ENCODE results near the gene IL13RA1.
"Not testable (repeated sequence)": the region's sequence is repeated elsewhere in the genome, so short reads cannot be mapped to it uniquely, and the experiment has no call there.

Gene IL13RA1

DNA sequence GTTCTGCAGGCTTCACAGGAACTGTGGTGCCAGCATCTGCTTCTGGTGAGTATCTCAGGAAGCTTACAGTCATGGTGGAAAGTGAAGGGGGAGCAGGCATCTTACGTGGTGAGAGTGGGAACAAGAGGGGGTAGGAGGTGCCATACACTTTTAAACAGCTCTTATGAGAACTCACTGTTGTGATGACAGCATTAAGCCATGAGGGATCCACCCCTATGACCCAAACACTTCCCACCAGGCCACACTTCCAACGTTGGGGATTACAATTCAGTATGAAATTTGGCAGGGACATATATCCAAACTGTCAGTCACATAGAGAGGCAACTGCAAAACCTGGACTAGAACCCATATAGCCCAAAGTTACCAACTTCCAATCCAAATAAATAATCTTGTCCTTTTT, 53.1 kb downstream of the IL13RA1 start:
- Mint-ChIP-seq H3K4me3 (no peak overlapping the region), H3K27ac (no peak overlapping the region), H3K9me3 (no peaks in the 10 kb centered on the region), H3K27me3 (peaks cover 5% of the 10 kb centered on the region), H3K4me1 (no peaks in the 10 kb centered on the region), H3K36me3 (no peaks in the 10 kb centered on the region)
- CTCF ChIA-PET, result no interaction called here
- no peak for DNase-seq

DNA sequence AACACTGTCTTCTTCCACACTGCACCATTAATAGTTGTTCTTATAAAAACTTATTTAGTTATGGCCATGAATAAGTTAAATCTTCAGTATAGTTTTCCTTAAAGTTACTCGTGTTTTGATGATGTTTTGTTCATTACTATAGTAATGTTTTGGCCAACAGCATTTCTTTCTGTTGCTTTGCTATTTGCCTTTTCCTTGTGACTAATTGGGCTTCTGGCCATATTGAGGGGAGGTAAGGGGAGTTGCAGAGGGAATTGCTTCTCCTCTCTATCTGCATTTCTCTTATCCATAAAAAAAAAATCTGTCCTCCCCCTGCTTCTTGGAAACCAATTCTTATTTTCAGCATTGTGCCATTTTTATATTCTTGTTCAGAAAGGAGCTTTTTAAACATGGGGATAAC, 53.5 kb downstream of the IL13RA1 start:
- Mint-ChIP-seq H3K4me1 (no peaks in the 10 kb centered on the region), H3K27me3 (peaks cover 5% of the 10 kb centered on the region), H3K9me3 (no peaks in the 10 kb centered on the region), H3K36me3 (no peaks in the 10 kb centered on the region), H3K27ac (no peak overlapping the region), H3K4me3 (no peak overlapping the region)
- CTCF ChIA-PET, result no interaction called here
- DNase-seq, result no peak

DNA sequence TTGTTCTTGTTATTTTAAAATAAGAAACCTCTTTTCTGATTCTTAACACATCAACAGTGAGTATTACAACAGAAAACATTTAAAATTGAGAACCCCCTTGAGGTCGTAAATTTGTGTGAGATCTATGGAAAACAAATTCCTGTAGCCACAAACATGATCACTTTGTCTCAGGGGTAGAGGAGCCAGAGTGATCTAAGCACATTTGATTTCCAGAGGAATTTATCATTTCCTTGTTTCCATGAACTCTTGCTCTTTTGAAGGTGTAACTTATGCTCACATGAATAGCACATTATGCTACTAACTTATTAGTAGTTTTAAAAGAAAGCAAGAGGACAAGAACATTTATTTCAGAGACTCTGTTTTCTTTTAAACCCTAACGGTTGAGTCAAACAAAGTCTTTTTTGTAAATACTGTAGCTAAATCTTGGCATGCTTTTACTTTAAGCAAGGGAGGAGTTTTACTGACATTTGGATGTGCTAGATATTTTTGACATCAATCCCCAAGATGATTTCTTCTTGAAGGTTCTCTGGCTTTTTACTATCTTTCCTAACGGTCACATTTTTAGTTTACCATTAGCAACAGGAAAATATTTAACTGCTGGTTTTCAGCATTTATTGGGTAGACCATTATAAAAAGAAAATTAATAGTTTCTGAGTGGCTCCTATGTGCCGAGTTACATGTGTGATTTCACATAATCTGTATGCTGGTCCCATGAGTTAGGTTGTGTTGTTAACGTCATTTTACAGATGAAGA, 68.3 kb downstream of the IL13RA1 start:
- H3K36me3 Mint-ChIP-seq, result no peaks in the 10 kb centered on the region
- no peaks in the 10 kb centered on the region for H3K9me3 Mint-ChIP-seq
- no peak for DNase-seq
- no peak overlapping the region for H3K27ac Mint-ChIP-seq
- peaks cover 4% of the 10 kb centered on the region for H3K27me3 Mint-ChIP-seq
- no peak overlapping the region for H3K4me3 Mint-ChIP-seq
- CTCF ChIA-PET, result no interaction called here
- no peaks in the 10 kb centered on the region for H3K4me1 Mint-ChIP-seq

DNA sequence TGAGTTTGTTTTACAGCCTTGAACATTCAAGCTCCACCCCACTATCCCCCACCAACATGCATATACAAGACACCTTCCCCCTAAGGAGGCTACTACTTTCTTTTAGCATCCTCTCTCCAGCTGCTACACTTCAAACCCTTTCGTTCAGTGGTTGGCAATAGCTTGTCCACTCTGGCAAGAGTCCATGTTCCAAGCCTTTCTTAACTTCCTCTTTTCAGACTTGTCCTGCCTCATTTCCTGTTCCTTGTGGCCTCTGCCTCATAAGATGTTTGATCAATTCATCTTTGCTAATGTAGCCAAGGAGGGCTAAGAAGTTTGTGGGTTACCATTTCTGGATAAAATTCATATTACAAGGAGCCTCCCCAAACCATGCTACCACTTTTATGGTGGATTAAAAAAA, 75.5 kb downstream of the IL13RA1 start:
- Mint-ChIP-seq H3K9me3 (no peaks in the 10 kb centered on the region), H3K4me3 (no peak overlapping the region), H3K4me1 (no peaks in the 10 kb centered on the region), H3K27ac (no peak overlapping the region), H3K36me3 (no peaks in the 10 kb centered on the region), H3K27me3 (peaks cover 7% of the 10 kb centered on the region)
- no peak for DNase-seq
- CTCF ChIA-PET, result interaction anchor here (1.1 kb wide), 1 partner anchor 166 kb away, joined by 3 read pairs; no protein-coding TSS in a partner anchor

DNA sequence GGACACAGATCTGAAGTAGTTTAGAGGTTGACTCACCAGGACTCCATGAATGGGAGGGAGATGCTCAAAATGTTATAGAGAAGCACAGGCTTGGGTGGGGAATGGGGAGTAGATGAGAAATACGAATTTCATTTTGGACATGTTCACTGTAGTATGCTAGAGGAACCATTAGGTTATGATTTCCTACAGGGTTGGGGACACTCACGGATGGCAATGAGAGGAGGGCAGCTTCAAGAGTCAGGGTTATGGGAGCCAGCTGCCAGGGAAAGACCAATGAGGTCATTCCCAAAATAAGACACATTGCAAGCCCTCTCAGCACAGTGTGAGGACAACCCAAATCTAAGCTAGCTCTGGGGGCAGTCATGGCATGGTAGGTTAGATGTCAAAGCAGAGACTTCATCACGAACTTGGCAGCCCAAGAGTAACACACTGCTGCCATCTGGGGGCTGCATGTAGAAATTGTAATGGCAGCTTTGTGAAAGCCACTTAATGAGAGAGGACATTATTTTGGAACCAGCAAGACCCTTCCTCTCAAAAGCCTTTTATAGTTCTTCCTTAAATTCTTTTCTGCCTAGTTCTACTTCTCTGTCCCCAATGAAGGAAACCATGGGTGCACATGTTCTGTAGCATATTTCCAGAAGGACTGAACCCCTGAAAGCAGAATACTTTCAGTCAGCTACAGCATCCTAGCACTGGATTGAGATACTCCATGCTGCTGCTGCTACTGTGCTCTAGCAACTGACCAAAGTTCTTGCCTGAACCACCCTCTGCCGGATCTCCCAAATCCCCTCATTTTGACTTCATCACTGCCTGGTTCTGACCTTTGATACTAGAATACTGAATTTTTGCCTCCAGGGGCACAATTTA, 80.0 kb downstream of the IL13RA1 start:
- peaks cover 10% of the 10 kb centered on the region for H3K27me3 Mint-ChIP-seq
- no peak overlapping the region for H3K27ac Mint-ChIP-seq
- no peak overlapping the region for H3K4me3 Mint-ChIP-seq
- H3K9me3 Mint-ChIP-seq, result no peaks in the 10 kb centered on the region
- DNase-seq, result peak; percentile 36
- CTCF ChIA-PET, result interaction anchor here (0.6 to 1.2 kb wide), 5 partner anchors 44 to 348 kb away, joined by 3 to 5 read pairs (median 3); no protein-coding TSS in a partner anchor
- no peaks in the 10 kb centered on the region for H3K36me3 Mint-ChIP-seq
- no peaks in the 10 kb centered on the region for H3K4me1 Mint-ChIP-seq

DNA sequence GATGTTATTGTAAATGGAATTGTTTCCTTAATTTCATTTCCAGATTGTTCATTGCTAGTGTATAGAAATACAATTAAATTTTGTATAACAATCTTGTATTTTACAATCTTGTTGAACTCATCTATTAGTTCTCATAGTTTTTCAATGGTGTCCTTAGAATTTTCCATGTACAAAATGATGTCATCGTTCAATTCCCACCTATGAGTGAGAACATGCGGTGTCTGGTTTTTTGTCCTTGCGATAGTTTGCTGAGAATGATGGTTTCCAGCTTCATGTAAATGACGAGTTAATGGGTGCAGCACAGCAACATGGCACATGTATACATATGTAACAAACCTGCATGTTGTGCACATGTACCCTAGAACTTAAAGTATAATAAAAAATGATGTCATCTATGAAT, 89.9 kb downstream of the IL13RA1 start:
- DNase-seq, H3K4me1 Mint-ChIP-seq, H3K4me3 Mint-ChIP-seq, H3K36me3 Mint-ChIP-seq, H3K9me3 Mint-ChIP-seq, H3K27ac Mint-ChIP-seq, CTCF ChIA-PET: not testable (repeated sequence)
- H3K27me3 Mint-ChIP-seq, result peaks cover 17% of the 10 kb centered on the region

DNA sequence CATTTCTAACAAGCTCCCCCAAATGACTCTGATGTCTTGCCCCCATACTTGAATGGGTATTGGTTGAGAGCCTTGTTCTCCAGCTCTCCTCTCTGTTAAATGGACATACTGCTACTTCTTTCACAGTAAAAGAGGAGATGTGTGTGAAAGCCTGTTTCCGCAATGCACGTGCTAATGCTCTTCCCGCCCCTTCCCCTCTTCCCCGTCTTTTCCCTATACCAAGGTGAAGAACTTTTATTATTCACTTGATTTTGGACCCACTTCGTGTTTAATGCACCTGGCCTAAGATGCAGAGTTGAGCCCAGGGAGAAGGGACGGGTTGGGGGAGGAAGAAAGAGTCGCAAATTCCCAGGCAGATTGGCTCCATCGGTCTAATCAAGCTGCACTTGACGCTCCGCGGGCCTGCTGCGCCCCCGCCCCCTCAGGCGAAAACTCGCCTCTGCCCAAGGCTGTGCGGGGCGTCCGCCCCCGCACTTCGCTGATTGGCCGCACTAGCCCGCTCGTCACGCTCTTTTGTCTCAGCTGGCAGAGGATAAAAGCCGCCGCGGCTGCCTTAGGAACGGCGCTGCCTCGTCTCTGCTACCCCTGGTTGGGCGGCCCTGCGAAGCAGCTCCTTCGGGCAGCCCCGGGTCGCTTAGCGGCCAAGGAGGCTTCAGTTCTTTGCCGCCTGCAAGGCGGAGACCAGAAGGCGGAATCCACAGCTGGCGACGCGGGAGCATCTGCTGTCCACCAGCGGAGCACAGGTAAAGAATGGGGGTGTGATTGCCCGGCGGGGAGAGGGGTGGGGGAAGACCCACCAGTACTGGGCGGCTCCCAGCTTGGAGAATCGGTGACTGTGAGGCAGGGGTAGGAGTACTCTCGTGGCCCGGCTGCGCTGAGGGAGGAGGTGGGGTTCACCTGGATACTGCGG, 96.1 kb downstream of the IL13RA1 start, which contains the start of gene ZCCHC12:
TSS of gene ZCCHC12 (plus strand) at position 562 of the 910 bp plus-strand sequence. CDS start 1,421 bp downstream, outside the sequence.
- DNase-seq, result peak; percentile 51
- H3K36me3 Mint-ChIP-seq, result no peaks in the 10 kb centered on the region
- H3K27ac Mint-ChIP-seq, result no peak within 1 kb of the TSS
- peaks cover 10% of the 10 kb centered on the region for H3K4me1 Mint-ChIP-seq
- peak within 1 kb of the TSS; percentile 41 for H3K4me3 Mint-ChIP-seq
- H3K27me3 Mint-ChIP-seq, result peaks cover 74% of the 10 kb centered on the region
- no peaks in the 10 kb centered on the region for H3K9me3 Mint-ChIP-seq
- CTCF ChIA-PET, result interaction anchor here (1.0 to 1.6 kb wide), 2 partner anchors 15 to 24 kb away, joined by 3 to 4 read pairs; no protein-coding TSS in a partner anchor

DNA sequence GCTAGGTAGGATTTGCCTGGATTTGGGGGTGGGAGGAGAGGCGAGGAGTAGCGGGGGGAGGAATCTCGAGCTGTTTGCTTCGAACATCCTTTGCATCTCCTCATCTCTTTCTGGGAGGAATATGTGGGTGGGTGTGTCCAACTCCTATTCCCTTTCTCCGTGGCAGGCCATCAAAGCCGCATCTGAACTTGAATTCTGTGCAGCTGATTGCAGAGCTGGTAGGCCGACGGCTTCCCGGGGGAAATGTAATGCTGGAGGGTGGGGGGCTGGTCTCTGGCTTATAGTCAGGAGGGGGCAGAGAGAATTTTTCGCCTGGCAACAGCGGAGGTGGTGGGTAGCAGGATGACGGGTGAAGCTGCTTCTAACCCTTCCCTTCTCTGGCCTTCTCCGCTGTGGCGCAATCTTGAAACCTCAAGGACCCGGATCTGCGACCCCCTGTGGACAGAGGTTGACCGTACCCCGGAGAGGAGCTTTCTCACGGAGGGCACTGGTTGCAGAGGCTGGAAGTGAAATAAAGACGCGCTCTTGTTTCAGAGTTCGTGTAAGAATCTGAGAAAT, 96.8 kb downstream of the IL13RA1 start:
- H3K36me3 Mint-ChIP-seq, result no peaks in the 10 kb centered on the region
- no peak for DNase-seq
- peaks cover 10% of the 10 kb centered on the region for H3K4me1 Mint-ChIP-seq
- peaks cover 79% of the 10 kb centered on the region for H3K27me3 Mint-ChIP-seq
- no peak overlapping the region for H3K4me3 Mint-ChIP-seq
- no peak overlapping the region for H3K27ac Mint-ChIP-seq
- no peaks in the 10 kb centered on the region for H3K9me3 Mint-ChIP-seq
- CTCF ChIA-PET, result interaction anchor here (1.0 to 1.6 kb wide), 2 partner anchors 15 to 23 kb away, joined by 3 to 4 read pairs; no protein-coding TSS in a partner anchor

DNA sequence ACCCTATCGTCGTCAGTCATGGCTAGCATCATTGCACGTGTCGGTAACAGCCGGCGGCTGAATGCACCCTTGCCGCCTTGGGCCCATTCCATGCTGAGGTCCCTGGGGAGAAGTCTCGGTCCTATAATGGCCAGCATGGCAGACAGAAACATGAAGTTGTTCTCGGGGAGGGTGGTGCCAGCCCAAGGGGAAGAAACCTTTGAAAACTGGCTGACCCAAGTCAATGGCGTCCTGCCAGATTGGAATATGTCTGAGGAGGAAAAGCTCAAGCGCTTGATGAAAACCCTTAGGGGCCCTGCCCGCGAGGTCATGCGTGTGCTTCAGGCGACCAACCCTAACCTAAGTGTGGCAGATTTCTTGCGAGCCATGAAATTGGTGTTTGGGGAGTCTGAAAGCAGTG, 97.8 kb downstream of the IL13RA1 start:
- peaks cover 84% of the 10 kb centered on the region for H3K27me3 Mint-ChIP-seq
- H3K36me3 Mint-ChIP-seq, result no peaks in the 10 kb centered on the region
- H3K4me1 Mint-ChIP-seq, result peaks cover 10% of the 10 kb centered on the region
- no peak for DNase-seq
- CTCF ChIA-PET, result no interaction called here
- H3K4me3 Mint-ChIP-seq, result no peak overlapping the region
- no peak overlapping the region for H3K27ac Mint-ChIP-seq
- no peaks in the 10 kb centered on the region for H3K9me3 Mint-ChIP-seq

DNA sequence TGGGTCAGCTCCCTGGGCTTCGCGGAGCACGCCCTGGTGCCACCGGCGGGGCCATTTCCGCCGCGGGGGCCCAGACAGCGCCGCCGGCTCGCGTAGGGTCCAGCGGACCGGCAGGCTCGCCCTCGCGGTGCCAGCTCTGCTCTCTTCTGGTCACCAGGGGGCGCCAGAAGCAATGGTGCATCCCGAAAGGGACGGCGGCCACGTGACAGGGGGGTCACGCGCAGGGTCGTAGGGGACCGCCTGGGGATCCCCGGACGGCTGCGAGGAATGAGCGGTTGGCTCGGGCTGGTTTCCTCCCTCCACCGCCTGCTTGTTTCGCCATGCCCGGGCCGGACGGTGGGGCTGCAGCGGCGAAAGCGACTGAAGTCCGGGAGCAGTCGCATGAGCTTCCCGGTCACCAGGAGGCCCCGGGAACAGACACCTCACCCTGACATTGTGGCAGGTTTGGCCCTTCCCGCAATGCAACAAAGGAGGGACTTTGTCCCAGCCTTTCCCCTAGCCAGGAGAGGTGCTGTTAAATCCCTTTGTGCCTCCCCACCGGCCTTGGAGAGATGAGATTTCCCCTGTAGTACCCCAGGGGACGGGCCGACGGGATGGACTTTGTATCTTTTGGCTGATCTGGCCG, 112.0 kb downstream of the IL13RA1 start:
- H3K9me3 Mint-ChIP-seq, result no peaks in the 10 kb centered on the region
- H3K4me1 Mint-ChIP-seq, result no peaks in the 10 kb centered on the region
- H3K27ac Mint-ChIP-seq, result no peak overlapping the region
- peaks cover 29% of the 10 kb centered on the region for H3K27me3 Mint-ChIP-seq
- DNase-seq, result peak; percentile 65
- CTCF ChIA-PET, result interaction anchor here (0.8 to 1.6 kb wide), 10 partner anchors 8 to 226 kb away, joined by 3 to 9 read pairs (median 4); partner anchors contain the start of gene ZCCHC12
- H3K4me3 Mint-ChIP-seq, result peak overlapping the region; percentile 0
- H3K36me3 Mint-ChIP-seq, result no peaks in the 10 kb centered on the region
